HG03439 (cell line): ENCODE data around the gene SYNGAP1.
"Not testable (repeated sequence)": the region's sequence is repeated elsewhere in the genome, so short reads cannot be mapped to it uniquely, and the experiment has no call there.

Experiments used
- ATAC-seq: cut with Tn5 transposase; IDR thresholded peaks from one replicate; pipeline ENCODE4 v1.9.1; 2021; ENCODE audit warnings: mild to moderate bottlenecking, moderate library complexity; ENCODE audit not compliant: unreplicated experiment

SYNGAP1 gene

GRCh38 chr6:33419580-33420490, at the start of gene SYNGAP1:
SYNGAP1 (plus strand) TSS chr6:33420065; CDS start chr6:33420265, 200 bp downstream.
- no peak for ATAC-seq

DNA sequence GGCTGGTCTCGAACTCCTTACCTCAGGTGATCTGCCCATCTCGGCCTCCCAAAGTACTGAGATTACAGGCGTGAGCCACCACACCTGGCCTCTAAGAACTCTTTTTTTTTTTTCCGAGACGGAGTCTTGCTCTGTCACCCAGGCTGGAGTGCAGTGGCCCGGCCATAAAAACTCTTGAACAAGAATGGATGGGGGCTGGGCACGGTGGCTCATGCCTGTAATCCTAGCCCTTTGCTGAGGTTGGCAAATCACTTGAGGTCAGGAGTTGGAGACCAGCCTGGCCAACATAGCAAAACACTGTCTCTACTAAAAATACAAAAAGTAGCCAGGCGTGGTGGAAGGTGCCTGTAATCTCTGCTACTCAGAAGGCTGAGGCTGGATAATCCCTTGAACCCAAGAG, 48.0 kb upstream of the SYNGAP1 start:
- ATAC-seq = not testable (repeated sequence)

- no peak for ATAC-seq
Measured at GRCh38 chr6:33372526-33373123, 47.2 kb upstream of the SYNGAP1 start.

GRCh38 chr6:33373960-33374910, 45.6 kb upstream of the SYNGAP1 start:
- ATAC-seq = no peak

- no peak for ATAC-seq
Measured at GRCh38 chr6:33375143-33375671, 44.7 kb upstream of the SYNGAP1 start.

DNA sequence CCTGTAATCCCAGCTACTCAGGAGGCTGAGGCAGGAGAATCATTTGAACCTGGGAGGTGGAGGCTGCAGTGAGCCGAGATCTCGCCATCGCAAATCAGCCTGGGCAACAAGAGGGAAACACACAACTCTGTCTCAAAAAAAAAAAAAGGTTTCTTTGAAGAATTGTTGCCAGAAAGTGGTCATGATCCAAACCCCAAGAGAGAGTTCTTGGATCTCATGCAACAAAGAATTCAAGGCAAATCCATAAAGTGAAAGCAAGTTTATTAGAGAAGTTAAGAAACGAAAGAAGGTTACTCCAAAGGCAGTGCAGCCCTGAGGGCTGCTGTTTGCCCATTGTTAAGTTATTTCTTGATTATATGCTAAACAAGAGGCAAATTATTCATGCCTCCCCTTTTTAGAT, 42.7 kb upstream of the SYNGAP1 start:
- ATAC-seq = no peak

- not testable (repeated sequence) for ATAC-seq
Measured at GRCh38 chr6:33379184-33379583, 40.7 kb upstream of the SYNGAP1 start.

- no peak for ATAC-seq
Measured at GRCh38 chr6:33380272-33380981, 39.4 kb upstream of the SYNGAP1 start.

GRCh38 chr6:33383427-33384185, 36.3 kb upstream of the SYNGAP1 start:
- no peak for ATAC-seq

GRCh38 chr6:33384581-33385020, 35.3 kb upstream of the SYNGAP1 start:
- ATAC-seq = no peak

DNA sequence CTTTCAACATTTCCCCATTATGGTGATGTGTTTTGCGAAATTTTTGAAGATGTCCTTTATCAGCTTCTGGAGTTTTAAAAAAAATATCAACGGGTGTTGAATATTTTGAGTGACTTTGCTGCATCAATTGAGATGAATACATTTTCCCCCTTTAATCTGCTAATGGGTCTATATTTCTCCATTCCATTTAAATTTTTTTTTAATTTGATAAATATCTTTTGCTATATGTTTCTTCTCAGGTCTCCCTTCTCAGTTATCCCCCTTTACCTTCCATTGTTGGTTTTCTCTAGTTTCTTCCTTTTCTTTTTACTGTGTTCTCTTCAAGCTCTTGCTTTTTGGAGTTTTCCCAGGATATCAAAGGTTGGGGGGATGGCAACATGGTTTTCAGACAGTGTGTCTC, 29.7 kb upstream of the SYNGAP1 start:
- no peak for ATAC-seq

DNA sequence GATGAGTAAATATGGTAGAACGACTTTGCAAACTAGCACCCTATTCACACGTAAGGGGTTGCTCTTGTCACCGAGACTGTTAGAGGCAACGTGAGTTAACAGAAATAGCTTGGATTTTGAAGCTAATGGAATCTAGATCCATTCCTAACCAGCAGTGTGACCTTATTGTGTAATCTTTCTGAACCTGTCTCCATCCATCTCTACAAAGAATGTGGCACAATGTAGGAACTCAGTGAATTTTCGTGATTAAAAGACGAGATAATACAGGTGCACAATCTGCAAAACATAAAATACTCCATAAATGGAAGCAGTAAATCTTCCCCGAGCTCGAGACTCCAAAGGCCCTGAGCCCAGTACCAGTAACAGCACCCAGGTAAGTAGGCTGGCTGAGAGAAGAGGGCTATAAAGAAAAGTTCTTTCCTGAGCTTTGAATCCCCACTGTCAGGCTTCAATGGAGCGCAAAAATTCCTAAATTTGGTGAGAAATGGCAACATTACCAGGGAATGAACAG, 29.0 kb upstream of the SYNGAP1 start:
- no peak for ATAC-seq

GRCh38 chr6:33391278-33391921, 28.5 kb upstream of the SYNGAP1 start, which contains the start of gene KIFC1:
KIFC1 (plus strand) TSS chr6:33391823; CDS start chr6:33391986, 163 bp downstream.
- peak; percentile 88 for ATAC-seq

DNA sequence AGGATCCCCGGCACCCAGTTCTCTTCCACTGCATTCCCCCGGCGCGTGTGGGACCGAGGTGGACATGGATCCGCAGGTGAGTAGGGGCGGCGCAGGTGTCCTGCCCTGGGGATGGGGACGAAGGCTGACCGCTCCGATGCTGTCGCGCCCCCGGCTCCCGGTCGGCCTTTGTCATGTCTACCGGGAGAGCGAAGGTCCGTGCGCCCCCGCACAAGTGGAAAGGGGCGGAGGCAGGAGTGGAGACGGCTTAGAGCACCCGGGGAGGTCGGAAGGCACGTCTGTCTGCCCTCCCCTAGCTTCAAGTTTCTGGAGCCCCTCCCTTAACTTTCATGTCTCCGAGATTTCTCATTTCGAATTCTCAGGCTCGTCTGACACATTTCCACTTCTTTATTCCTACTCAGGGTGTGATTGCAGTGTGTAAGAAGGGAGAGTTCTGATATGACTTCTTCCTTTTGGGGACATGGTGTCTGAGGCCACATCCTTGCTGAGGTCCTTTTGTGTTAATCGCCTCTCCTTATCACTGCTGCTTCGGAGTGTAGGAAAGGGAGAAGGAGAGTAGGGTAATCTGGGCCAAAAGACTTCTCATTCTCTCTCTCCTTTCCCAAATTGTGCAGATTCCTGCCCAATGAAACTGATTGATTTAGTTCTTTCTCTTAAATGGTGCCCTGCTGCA, 27.8 kb upstream of the SYNGAP1 start:
- ATAC-seq = peak; percentile 14

DNA sequence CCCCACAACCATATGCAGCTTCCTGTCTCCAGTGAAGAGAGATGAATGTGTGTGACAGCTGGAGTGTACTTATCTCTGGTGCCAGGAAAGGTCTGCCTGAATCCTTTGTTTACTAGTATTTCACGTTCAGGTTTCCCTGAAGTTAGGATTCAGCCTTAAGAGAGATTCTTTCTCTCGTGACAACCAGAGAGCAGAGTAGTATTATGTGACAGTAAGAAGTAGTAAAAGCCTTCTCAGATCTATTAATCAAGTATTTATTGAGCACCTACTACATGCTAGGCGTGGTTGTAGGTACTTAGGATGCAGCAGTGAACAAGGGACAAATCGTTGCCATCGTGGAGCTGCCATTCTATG, 27.3 kb upstream of the SYNGAP1 start:
- no peak for ATAC-seq

DNA sequence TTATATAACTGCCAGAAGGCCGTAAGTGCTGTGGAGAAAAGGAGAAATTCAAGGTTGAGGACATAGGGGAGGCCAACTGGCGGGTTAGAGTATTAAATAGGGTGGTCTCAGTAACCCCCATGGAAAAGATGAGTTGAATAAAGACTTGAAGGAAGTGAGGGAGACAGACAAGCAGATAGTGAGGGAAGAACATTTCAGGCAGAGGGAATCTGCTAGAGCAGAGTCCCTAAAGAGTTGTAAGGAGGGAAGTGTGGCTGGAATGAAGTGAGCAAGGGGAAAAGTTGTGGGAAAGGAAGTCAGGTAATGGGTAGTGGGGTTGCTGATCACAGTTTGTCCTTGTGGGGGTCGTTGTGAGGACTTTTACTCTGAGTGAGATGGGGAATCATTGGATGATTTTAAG, 26.9 kb upstream of the SYNGAP1 start:
- no peak for ATAC-seq

DNA sequence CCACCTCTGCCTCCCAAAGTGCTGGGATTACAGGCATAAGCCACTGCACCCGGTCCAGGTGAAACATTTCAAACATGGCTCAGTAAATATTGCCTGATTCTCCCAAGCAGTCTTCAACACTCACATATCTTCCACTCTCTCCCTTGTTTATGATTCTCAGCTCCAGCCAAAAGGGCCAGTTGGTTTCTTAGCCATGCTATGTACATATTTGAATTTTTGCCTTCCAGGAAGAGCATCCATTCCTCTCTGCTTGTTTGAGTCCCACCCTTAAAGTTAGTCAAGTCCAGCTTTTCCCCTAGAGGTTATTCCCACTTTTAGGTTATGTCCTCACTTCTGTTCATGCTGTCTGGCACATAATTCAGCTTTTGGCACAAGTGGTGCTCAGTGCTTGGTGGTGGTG, 22.3 kb upstream of the SYNGAP1 start:
- no peak for ATAC-seq

GRCh38 chr6:33398601-33399000, 21.3 kb upstream of the SYNGAP1 start:
- not testable (repeated sequence) for ATAC-seq
